DND-41 (cell line): ENCODE data around the gene ZC3H6.

Source experiments
- EZH2 ChIP-seq: IDR thresholded peaks from 3 replicates; pipeline ENCODE4 v1.6.1; 2012; ENCODE audit warnings: borderline replicate concordance, low read depth, mild to moderate bottlenecking, moderate library complexity, low read length, inconsistent platforms; ENCODE audit not compliant: severe bottlenecking
- TF ChIP-seq, protein P1 (sequence below): IDR thresholded peaks from 2 replicates; pipeline ENCODE4 v1.5.1; 2012; ENCODE audit warnings: borderline replicate concordance, low read length, moderate library complexity, mild to moderate bottlenecking; ENCODE audit not compliant: poor library complexity, severe bottlenecking; ENCODE audit errors: extremely low read depth

DNA sequence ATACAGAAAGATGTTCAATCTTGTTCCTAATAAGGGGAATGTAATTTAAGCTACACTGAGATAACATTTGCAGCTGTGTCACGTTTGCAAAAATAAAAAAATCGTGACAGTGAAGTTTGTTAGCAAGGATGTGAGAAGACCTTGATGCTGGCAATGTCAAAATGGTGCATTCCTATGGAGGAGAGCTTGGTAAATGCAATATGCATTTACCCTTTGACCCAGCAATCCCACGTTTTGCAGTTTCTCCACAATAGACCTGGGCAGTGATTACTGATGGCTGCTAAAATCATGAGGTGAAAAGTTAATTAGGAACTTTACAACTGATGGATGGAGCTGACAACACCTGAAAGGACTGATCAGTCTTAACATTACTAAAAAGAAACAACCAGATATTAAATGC lies 43.1 kb downstream of the ZC3H6 start:
- TF ChIP-seq, protein P1, sequence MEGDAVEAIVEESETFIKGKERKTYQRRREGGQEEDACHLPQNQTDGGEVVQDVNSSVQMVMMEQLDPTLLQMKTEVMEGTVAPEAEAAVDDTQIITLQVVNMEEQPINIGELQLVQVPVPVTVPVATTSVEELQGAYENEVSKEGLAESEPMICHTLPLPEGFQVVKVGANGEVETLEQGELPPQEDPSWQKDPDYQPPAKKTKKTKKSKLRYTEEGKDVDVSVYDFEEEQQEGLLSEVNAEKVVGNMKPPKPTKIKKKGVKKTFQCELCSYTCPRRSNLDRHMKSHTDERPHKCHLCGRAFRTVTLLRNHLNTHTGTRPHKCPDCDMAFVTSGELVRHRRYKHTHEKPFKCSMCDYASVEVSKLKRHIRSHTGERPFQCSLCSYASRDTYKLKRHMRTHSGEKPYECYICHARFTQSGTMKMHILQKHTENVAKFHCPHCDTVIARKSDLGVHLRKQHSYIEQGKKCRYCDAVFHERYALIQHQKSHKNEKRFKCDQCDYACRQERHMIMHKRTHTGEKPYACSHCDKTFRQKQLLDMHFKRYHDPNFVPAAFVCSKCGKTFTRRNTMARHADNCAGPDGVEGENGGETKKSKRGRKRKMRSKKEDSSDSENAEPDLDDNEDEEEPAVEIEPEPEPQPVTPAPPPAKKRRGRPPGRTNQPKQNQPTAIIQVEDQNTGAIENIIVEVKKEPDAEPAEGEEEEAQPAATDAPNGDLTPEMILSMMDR: no peak
- no peak for TF ChIP-seq EZH2
